Loucy (cell line): Measurements from ENCODE around the gene SRGN.

Experiments
- EZH2phosphoT487 ChIP-seq: fragments of 200-600 bp; IDR thresholded peaks from 2 replicates; pipeline ENCODE4 v1.6.1; 2018; ENCODE audit warnings: antibody characterized with exemption, mild to moderate bottlenecking, moderate library complexity, borderline replicate concordance
- TF ChIP-seq, protein P1 (sequence below): fragments of 200-600 bp; sonication (generic); conservative IDR thresholded peaks from 2 replicates; pipeline ENCODE4 v1.5.1; 2014; ENCODE audit warnings: mild to moderate bottlenecking, antibody characterized with exemption, low read length

GRCh38 chr10:69102440-69102839 is 14.5 kb downstream of the SRGN start:
- TF ChIP-seq, protein P1, sequence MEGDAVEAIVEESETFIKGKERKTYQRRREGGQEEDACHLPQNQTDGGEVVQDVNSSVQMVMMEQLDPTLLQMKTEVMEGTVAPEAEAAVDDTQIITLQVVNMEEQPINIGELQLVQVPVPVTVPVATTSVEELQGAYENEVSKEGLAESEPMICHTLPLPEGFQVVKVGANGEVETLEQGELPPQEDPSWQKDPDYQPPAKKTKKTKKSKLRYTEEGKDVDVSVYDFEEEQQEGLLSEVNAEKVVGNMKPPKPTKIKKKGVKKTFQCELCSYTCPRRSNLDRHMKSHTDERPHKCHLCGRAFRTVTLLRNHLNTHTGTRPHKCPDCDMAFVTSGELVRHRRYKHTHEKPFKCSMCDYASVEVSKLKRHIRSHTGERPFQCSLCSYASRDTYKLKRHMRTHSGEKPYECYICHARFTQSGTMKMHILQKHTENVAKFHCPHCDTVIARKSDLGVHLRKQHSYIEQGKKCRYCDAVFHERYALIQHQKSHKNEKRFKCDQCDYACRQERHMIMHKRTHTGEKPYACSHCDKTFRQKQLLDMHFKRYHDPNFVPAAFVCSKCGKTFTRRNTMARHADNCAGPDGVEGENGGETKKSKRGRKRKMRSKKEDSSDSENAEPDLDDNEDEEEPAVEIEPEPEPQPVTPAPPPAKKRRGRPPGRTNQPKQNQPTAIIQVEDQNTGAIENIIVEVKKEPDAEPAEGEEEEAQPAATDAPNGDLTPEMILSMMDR, result no peak
- TF ChIP-seq EZH2phosphoT487, result no peak
